Stimulated activated effector memory CD8-positive, alpha-beta T cell treated with anti-CD3 and anti-CD28 coated beads, Interleukin-12 subunit alpha, Interleukin-12 subunit beta, amount 100 ng/mL, for 72 hours (primary cell): ENCODE measurements around the gene TSPAN11.

ENCODE experiments used
- ATAC-seq: fragments of 150-1000 bp; cut with Tn5 transposase; 2 replicates; pipeline ENCODE4 v1.10.0; 2021
- DNase-seq, 2 donors: peaks; one replicate each; pipeline ENCODE4 v3.0.0; 2021 to 2022; ENCODE audit warnings: low spot score in 2 of 2
- H3K27ac Mint-ChIP-seq: one replicate; pipeline ENCODE4 v1.8.0; 2022; ENCODE audit warnings: mild to moderate bottlenecking, mixed read lengths
- H3K36me3 Mint-ChIP-seq: one replicate; pipeline ENCODE4 v1.8.0; 2022; ENCODE audit warnings: mild to moderate bottlenecking, mixed read lengths
- H3K4me1 Mint-ChIP-seq: one replicate; pipeline ENCODE4 v1.8.0; 2022; ENCODE audit warnings: mixed read lengths
- H3K4me3 Mint-ChIP-seq: one replicate; pipeline ENCODE4 v1.8.0; 2022; ENCODE audit warnings: mild to moderate bottlenecking, mixed read lengths
- H3K9me3 Mint-ChIP-seq: one replicate; pipeline ENCODE4 v1.8.0; 2022; ENCODE audit warnings: mixed read lengths

Gene TSPAN11

DNA sequence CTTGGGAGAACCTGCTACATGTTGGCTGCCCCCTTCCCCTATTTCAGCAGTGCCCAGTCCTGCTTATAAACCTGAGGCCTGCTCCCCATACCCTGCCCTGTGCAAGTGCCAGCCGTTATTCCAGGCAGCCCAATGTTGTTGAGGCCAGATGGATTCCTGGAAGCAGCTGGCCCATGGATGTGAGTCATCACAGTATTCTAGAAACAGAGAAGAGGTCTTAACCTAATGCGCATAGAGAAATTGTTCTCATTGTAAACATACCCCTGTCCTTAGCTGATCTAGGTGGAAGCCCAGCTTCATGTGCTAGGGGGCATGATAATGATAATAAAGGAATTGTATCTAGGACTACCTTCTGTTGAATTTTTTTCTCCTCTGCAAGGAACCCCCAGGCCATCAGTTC, 69.7 kb downstream of the TSPAN11 start:
- Mint-ChIP-seq H3K36me3 (no peaks in the 10 kb centered on the region), H3K9me3 (no peaks in the 10 kb centered on the region), H3K27ac (no peak overlapping the region), H3K4me3 (no peak overlapping the region), H3K4me1 (peaks cover 5% of the 10 kb centered on the region)
- ATAC-seq (no peak), DNase-seq (no peak)

DNA sequence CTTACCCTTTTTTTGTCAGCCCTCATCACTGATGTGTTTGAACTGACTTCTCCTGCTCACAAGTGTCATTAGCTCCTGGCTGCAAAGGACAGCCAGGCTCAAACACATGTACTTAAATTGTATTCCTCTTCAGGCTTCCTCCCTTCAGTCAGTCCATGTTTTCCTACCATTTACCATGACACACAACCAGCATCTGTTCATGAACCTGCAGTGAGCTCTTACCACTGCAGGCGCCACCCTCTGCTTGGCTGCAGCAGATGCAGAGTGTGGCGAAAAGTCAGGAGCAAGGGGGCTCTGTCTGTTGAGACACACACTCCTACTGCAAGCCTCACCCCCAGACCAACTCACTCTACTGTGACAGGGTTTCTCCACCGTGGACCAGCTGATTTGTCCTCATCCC, 70.2 kb downstream of the TSPAN11 start:
- H3K27ac Mint-ChIP-seq, result no peak overlapping the region
- no peak for ATAC-seq
- no peaks in the 10 kb centered on the region for H3K9me3 Mint-ChIP-seq

DNA sequence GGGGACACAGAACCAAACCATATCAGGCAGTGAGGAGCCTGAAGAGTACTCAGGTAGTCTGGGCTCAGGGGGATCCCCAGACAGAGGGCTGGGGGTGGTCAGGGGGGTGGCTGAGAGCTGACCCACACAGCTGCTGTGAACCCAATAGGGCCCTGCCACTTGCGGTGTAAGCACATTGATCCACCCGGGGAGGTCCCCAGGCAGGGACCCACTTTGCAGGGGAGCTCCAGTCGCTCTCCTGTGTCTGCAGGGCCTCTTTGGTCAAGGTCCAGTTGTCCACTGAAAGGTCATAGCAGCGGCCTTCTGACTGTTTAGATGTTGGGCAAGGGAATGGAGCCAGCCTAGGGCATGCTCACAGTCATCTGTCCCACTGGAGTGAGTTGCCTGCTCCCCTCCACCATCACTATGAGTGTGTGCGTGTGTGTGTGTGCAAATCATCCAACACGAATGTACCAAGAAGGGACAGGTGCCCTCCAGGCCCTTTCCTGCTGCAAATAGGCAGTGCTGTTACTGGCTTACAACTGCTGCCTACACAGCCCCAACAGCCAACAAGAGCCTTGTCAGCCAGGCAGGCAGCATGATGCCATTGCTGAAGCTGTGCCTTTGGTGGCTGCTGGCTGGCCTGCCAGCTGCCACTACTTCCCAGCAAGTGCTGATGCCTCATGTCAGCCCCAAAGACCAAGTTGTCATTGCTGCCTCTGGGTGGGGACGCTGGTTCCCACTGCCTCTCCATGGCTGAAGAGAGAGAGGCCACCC, 71.3 kb downstream of the TSPAN11 start:
- Mint-ChIP-seq H3K4me1 (peaks cover 5% of the 10 kb centered on the region), H3K4me3 (no peak overlapping the region), H3K36me3 (no peaks in the 10 kb centered on the region), H3K27ac (no peak overlapping the region), H3K9me3 (no peaks in the 10 kb centered on the region)
- ATAC-seq (no peak), DNase-seq (no peak)

More for the DNA sequence above, 70.2 kb downstream of the TSPAN11 start:
- DNase-seq, result no peak
- H3K4me1 Mint-ChIP-seq, result peaks cover 5% of the 10 kb centered on the region
- H3K36me3 Mint-ChIP-seq, result no peaks in the 10 kb centered on the region
- no peak overlapping the region for H3K4me3 Mint-ChIP-seq

DNA sequence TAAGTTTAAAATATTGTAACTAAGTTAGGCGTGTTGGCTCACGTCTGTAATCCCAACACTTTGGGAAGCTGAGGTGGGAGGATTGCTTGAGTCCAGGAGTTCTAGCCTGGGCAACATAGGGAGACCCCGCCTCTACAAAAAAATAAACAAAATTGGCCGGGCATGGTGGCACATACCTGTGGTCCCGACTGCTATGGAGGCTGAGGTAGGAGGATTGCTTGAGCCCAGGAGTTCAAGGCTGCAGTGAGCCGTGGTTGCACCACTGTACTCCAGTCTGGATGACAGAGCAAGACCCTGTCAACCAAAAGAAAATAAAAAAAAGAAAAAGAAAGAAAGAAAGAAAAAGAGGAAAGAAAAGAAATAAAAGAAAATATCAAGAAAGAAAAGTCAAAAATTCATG, 72.5 kb downstream of the TSPAN11 start:
- H3K4me3 Mint-ChIP-seq, result no peak overlapping the region
- no peak for DNase-seq

DNA sequence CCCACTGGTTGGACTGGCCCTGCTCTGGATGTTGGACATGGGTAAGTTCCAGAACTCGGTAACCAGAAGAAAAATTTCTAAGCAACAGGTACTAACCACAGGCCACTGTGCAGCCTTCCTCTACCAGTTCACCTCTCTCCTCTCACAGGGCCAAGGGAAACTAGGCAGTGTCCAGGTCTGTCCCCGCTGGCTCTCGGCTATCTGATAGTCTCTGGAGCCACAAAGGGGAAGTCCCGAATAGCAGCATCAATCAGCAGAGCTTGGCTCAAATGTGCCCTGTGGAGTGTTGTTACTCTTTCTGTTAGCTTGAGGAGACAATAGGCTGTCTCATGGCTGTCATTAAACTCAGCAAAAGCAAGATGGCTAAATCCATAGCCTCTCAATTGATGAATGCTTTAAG, 73.2 kb downstream of the TSPAN11 start:
- Mint-ChIP-seq H3K27ac (no peak overlapping the region), H3K4me3 (no peak overlapping the region)
- no peak for ATAC-seq

More for the DNA sequence above, 72.5 kb downstream of the TSPAN11 start:
- Mint-ChIP-seq H3K27ac (no peak overlapping the region), H3K9me3 (no peaks in the 10 kb centered on the region), H3K36me3 (no peaks in the 10 kb centered on the region), H3K4me1 (peaks cover 5% of the 10 kb centered on the region)
- no peak for ATAC-seq

DNA sequence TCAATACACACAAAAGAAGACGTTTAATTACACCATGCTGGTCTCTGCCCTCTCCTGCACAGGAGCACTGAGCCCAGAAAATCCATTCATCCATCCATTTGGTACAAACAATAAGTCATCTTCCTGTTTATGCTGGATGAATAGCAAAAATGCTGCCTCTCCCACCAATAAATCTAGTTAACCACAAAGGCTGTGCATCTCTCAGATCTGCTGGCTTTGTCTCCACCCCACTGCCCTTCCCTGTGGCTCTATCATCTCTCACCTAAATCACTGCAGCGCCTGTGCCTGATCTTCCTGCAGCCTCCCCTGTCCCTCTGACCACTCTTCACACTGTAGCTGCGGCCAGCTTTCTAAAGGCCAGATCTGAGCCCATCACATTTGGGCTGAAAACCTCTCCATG, 74.2 kb downstream of the TSPAN11 start:
- DNase-seq, result no peak
- Mint-ChIP-seq H3K27ac (no peak overlapping the region), H3K4me3 (no peak overlapping the region), H3K4me1 (peaks cover 8% of the 10 kb centered on the region), H3K9me3 (no peaks in the 10 kb centered on the region), H3K36me3 (no peaks in the 10 kb centered on the region)
- ATAC-seq, result no peak

More for the DNA sequence above, 73.2 kb downstream of the TSPAN11 start:
- peaks cover 5% of the 10 kb centered on the region for H3K4me1 Mint-ChIP-seq
- H3K9me3 Mint-ChIP-seq, result no peaks in the 10 kb centered on the region
- DNase-seq, result no peak
- H3K36me3 Mint-ChIP-seq, result no peaks in the 10 kb centered on the region

DNA sequence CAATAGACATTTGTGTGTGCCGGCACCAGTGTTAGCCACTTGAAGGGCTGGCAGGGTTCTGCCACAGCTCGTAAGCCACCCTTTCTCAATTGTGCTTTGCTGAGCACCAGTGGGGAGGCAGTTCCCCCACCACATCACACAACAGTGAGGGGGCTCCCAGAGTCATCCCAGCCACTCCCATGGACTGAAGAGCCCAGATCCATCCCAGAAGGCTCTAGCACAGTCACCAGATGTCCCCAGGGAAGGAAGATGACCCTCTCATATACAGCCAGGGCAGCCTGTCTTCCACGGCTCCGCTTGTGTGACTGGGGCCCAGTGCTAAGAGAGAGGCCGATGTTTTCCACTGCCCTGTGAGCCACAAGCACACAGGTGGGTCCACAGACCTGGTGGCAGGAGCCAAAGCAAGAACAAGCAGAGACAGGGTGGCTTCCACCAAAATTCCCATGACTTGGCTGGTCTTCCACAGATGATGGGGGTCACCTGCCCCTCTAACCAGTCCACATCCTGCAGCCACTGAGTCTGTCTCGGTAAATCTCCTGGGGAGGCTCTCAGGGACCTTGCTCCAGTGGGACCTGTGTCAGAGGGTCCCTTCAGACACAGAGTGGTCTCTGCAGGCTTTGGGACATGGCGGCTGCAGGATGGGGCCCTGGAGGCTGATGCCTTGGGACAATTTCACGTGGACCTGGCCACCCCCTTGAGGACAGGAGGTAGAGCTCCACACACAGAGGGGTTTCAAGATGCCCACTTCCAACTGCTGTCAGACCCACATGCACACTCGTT, 75.2 kb downstream of the TSPAN11 start:
- Mint-ChIP-seq H3K9me3 (no peaks in the 10 kb centered on the region), H3K4me1 (peaks cover 10% of the 10 kb centered on the region), H3K27ac (no peak overlapping the region), H3K36me3 (no peaks in the 10 kb centered on the region), H3K4me3 (no peak overlapping the region)
- no peak for DNase-seq
- ATAC-seq, result no peak

DNA sequence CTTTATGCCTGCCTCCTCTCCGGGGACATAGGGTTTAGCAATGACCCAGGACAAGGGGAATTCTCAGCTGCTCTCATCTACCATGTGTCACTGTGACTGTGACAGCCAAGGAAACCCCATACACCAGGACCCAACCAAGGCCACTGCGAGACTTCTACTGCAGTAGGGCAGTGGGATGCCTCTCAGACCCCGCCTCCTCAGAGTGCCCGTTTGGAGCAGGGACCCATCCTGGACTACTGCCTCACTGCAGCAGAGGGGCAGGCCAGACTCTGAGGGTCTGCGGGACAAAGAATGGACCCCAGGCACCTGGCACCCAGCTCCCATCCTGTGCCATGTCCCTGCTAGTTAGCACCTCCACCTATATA, 75.8 kb downstream of the TSPAN11 start:
- Mint-ChIP-seq H3K9me3 (no peaks in the 10 kb centered on the region), H3K4me3 (no peak overlapping the region), H3K36me3 (no peaks in the 10 kb centered on the region), H3K27ac (no peak overlapping the region), H3K4me1 (peaks cover 10% of the 10 kb centered on the region)
- ATAC-seq (no peak), DNase-seq (no peak)

DNA sequence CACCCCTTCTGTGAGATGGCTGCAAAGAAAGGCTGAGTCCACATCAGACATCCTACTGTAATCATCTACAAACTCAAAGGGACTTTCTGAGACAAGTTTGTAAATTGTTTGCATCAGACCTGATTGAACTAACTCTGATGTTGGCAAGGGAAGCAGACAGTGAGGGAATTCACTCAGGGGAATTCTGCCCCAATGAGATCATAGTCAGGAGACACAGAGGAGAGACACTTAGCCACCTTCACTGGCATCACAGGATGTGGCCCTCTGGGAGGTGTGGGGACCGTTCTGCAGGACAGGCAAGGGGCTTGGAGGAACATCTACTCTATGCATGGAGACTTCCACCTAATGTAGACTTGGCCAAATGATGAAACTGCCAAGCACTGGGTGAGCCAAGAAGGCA, 76.5 kb downstream of the TSPAN11 start:
- Mint-ChIP-seq H3K9me3 (no peaks in the 10 kb centered on the region), H3K27ac (no peak overlapping the region), H3K4me1 (peaks cover 10% of the 10 kb centered on the region), H3K4me3 (no peak overlapping the region), H3K36me3 (no peaks in the 10 kb centered on the region)
- DNase-seq (no peak), ATAC-seq (no peak)

DNA sequence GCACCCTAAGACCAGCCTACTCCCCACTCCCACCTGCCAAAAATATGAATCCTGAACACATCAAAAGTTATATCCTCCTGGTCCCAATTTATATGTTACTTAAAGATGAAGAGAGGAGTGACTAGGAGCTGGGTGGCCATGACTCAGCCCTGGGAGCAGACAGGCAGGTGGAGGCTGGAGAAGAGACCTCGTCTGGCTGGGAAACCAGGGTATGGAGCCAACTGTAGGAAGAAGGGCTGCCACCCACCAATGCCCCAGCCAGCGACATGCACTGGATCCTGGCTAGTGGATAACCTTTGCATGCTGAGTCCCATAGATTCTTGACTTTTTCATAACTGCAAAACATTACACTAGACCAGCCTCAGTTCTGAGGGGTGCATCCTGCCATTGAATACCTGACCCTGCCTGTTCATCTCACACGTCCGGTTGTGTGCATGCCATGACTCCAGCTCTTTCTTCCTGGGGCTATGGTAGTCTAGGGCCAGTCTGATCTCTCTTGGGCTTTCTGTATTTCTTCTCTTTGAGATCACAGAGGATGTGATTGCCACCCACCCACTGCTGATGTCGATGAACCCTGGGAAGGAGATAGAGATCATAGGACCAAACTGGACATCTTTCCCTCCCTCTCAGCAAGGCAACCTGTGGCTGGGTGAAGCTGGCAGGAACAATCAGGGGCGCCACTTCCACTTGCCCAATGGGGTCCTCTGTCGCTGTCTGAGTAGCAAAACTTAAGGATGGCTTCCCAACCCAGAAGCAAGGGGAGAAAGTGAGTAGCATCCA, 77.5 kb downstream of the TSPAN11 start:
- Mint-ChIP-seq H3K27ac (no peak overlapping the region), H3K9me3 (no peaks in the 10 kb centered on the region), H3K36me3 (no peaks in the 10 kb centered on the region), H3K4me1 (peaks cover 10% of the 10 kb centered on the region), H3K4me3 (no peak overlapping the region)
- ATAC-seq (no peak), DNase-seq (no peak)

DNA sequence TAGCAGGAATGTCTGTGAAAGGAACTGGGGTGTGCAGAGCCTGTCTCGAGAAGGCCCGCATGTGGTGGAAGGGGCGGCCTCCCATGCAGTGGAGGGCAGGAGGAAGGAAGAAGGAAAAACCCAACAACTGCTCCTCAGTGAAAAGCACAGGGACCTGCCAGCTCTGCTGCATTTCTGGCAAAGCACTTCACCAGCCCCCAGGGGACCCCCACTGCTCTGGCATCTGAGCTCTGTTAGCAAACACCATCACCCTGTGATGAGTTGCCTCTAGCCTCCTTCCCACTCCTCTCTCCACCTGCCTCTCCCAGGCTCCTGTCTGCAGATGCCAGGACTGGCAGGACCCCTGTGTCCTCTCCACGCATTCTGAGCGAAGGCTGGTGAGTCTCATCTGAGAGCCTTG, 78.1 kb downstream of the TSPAN11 start:
- ATAC-seq (no peak), DNase-seq (no peak)
- Mint-ChIP-seq H3K36me3 (no peaks in the 10 kb centered on the region), H3K4me3 (no peak overlapping the region), H3K4me1 (peaks cover 10% of the 10 kb centered on the region), H3K27ac (no peak overlapping the region), H3K9me3 (no peaks in the 10 kb centered on the region)

DNA sequence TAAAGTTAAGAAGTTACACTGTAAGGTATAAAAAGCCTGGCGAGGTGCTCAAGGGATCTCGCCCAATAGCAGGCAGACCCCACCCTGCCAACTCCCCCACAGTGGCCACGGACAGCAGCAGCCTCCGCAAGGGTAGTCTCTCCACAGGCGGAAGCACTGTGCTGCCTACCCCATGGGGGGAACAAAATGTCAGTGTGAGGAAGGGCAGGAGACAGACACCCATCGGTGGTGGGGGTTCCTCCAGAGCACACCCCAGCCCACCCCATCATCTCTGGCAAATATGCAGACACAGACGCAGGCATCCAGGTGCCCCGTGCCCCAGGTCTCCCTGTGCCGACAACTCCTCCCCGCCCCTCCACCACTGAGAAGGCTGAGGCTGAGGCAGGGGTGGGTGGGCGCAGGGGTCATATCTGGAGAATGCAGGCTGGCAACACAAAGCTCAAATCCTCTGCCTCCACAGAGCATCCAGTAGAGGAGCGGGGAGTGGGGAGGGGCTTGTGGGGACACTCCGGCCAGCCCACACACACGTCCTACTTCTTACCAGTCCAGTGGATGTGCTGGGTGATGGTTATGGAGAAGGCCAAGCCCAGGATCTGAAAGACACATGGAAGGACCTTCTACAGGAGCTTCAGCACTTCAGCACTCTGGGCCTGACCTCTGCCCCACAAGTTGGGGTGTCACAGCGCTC, 78.9 kb downstream of the TSPAN11 start:
- peaks cover 10% of the 10 kb centered on the region for H3K4me1 Mint-ChIP-seq
- no peak for DNase-seq
- no peaks in the 10 kb centered on the region for H3K9me3 Mint-ChIP-seq
- H3K36me3 Mint-ChIP-seq, result no peaks in the 10 kb centered on the region
- H3K27ac Mint-ChIP-seq, result no peak overlapping the region
- no peak for ATAC-seq
- H3K4me3 Mint-ChIP-seq, result no peak overlapping the region

DNA sequence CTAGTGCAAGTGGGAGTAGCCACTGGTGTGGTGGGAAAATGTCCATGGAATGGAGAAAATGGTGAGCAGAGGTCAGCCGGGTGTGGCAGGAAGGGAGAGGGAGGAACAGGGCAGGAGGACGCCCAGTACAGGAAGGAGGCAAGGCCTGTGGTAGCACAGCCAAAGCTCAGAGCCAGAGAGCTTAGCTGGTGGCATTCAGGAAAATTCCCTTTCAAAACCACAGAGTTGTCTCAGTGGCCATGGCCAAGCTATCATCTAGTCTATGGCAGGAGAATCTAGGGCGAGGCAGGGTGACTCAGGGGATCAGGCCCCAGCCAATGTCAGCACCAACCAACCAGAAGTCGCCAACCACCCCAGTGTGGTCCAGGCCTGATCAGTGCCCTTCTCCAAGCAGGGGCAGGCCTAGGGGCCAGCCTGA, 79.4 kb downstream of the TSPAN11 start:
- H3K9me3 Mint-ChIP-seq, result no peaks in the 10 kb centered on the region
- H3K27ac Mint-ChIP-seq, result no peak overlapping the region
- ATAC-seq (peak; percentile 45), DNase-seq (no peak)
- H3K4me1 Mint-ChIP-seq, result peaks cover 8% of the 10 kb centered on the region
- no peaks in the 10 kb centered on the region for H3K36me3 Mint-ChIP-seq
- no peak overlapping the region for H3K4me3 Mint-ChIP-seq

DNA sequence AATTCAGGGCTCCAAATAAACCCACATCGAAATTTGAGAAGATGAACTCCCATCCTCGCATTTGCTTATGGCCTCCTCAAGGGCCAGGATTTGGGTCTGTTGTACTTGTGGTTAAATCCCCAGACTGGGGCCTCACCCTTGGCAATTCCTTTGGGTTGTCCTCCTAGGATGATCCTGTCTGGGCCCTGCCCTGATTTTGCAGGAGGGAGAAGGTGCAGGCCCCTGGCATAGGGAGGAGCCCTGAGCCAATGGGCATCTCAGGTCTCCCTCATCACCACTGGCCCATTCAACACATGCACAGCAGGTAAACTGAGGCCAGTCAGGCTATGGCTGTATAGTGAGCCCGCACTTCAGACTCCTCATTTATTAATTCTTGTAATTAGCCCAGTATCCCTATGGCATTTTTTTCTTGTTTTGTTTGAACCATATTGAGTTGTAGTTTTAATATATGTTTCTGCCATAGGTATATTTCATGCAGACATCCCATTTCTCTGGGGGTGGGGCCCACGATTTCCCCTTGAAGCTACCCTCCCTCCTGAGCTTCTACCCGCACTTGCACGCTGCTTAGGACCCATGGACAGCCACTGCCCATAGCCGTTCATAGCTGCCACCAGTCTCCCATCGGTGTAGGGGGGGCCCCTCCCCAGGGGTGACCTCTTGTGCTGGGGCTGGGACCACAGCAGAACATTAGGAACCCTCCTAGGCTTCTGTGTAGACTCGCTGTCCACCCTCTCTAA, 80.0 kb downstream of the TSPAN11 start:
- Mint-ChIP-seq H3K27ac (no peak overlapping the region), H3K4me1 (peaks cover 5% of the 10 kb centered on the region), H3K36me3 (no peaks in the 10 kb centered on the region), H3K4me3 (no peak overlapping the region), H3K9me3 (no peaks in the 10 kb centered on the region)
- ATAC-seq (no peak), DNase-seq (no peak)

DNA sequence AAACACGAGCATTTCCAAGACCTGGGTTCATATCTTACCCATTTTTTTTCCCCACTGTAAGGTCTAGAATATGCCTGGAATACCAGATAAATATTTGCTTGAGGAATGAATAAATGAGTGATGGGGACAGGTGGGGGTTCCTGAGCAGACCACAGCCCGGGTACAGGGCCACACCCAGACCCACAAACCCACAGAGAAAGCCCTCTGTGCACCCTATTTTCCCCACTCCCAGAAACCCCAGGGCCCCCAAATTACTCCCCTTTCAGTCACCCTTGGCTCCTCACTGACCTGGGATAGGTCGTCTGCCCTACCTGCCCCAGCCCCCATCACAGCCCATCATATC, 80.6 kb downstream of the TSPAN11 start:
- DNase-seq (no peak), ATAC-seq (no peak)
- H3K9me3 Mint-ChIP-seq, result no peaks in the 10 kb centered on the region
- peaks cover 5% of the 10 kb centered on the region for H3K4me1 Mint-ChIP-seq
- H3K4me3 Mint-ChIP-seq, result no peak overlapping the region
- H3K27ac Mint-ChIP-seq, result no peak overlapping the region
- no peaks in the 10 kb centered on the region for H3K36me3 Mint-ChIP-seq
